PC-9 (cell line): ENCODE results near the gene PRKRIP1. TPM values are rescaled to one million over a fixed set of nuclear protein-coding genes. Genes with fewer than 3 reads are reported as not detected.

Source experiments
- BruUV-seq: library from RNA; stranded (reverse); fragments of 400-500 nt; replicated peaks from 2 replicates; lab custom pipeline; 2021; lab: Mats Ljungman, UMichigan
- CTCF ChIA-PET: fragments of 300-600 bp; sonication (Branson Sonifier 250); formaldehyde crosslinking; loops from one replicate; lab custom pipeline; 2022; ENCODE audit warnings: antibody characterized with exemption; lab: Charles Lee
- POLR2A ChIA-PET: fragments of 300-600 bp; sonication (Branson Sonifier 250); formaldehyde crosslinking; loops from one replicate; lab custom pipeline; 2022; ENCODE audit warnings: antibody characterized with exemption; ENCODE audit not compliant: unreplicated experiment; lab: Charles Lee
- DNase-seq, 2 experiments: peaks; one replicate each; pipeline versions ENCODE4 v3.0.0 to v3.0.0-alpha.2; 2015 to 2022; ENCODE audit warnings: mixed read lengths in 1 of 2
- H2AFZ ChIP-seq: fragments of 200-600 bp; sonication (generic); 2 replicates; pipeline ENCODE4 v1.8.1; 2017; ENCODE audit warnings: antibody characterized with exemption
- H3F3A ChIP-seq: fragments of 200-600 bp; sonication (generic); 2 replicates; pipeline ENCODE4 v1.8.1; 2017; ENCODE audit warnings: antibody characterized with exemption, mild to moderate bottlenecking, low read depth; ENCODE audit not compliant: insufficient read depth
- H3K27ac ChIP-seq: fragments of 200-600 bp; sonication (generic); 2 replicates; pipeline ENCODE4 v1.6.1; 2016; ENCODE audit warnings: mixed run types
- H3K27me3 ChIP-seq: fragments of 200-600 bp; sonication (generic); 2 replicates; pipeline ENCODE4 v1.6.1; 2016; ENCODE audit warnings: low read depth, mixed run types; ENCODE audit not compliant: insufficient read depth
- H3K36me3 ChIP-seq: fragments of 200-600 bp; sonication (generic); 2 replicates; pipeline ENCODE4 v1.6.1; 2016; ENCODE audit warnings: low read depth, mixed run types
- H3K4me1 ChIP-seq: fragments of 200-600 bp; sonication (generic); replicated peaks from 2 replicates; pipeline ENCODE4 v1.6.1; 2016; ENCODE audit warnings: mixed run types; ENCODE audit not compliant: insufficient read depth
- H3K4me2 ChIP-seq: fragments of 200-600 bp; sonication (generic); 2 replicates; pipeline ENCODE4 v1.6.1; 2017; ENCODE audit warnings: mixed run types
- H3K4me3 ChIP-seq: fragments of 200-600 bp; sonication (generic); 2 replicates; pipeline ENCODE4 v1.6.1; 2016; ENCODE audit warnings: mixed run types
- H3K79me2 ChIP-seq: fragments of 200-600 bp; sonication (generic); 2 replicates; pipeline ENCODE4 v1.6.1; 2017; ENCODE audit warnings: low read depth, mixed run types
- H3K9me2 ChIP-seq: fragments of 200-600 bp; sonication (generic); 2 replicates; pipeline ENCODE4 v1.8.1; 2017; ENCODE audit warnings: mild to moderate bottlenecking; ENCODE audit not compliant: insufficient read depth
- H3K9me3 ChIP-seq: fragments of 200-600 bp; sonication (generic); 2 replicates; pipeline ENCODE4 v1.8.1; 2016; ENCODE audit warnings: low read depth; ENCODE audit not compliant: insufficient read depth
- H4K20me1 ChIP-seq: fragments of 200-600 bp; sonication (generic); 2 replicates; pipeline ENCODE4 v1.8.1; 2017; ENCODE audit not compliant: insufficient read depth
- CTCF ChIP-seq: fragments of 200-600 bp; sonication (generic); conservative IDR thresholded peaks from 2 replicates; pipeline ENCODE4 v1.6.1; 2017; ENCODE audit warnings: mixed run types, antibody characterized with exemption, mild to moderate bottlenecking, moderate library complexity
- EZH2 ChIP-seq: fragments of 200-600 bp; sonication (generic); IDR thresholded peaks from 2 replicates; pipeline ENCODE4 v1.8.0; 2017; ENCODE audit warnings: antibody characterized with exemption, low read depth
- intact Hi-C: fragments of 100-400 bp; cut with micrococcal nuclease; formaldehyde crosslinking; loops from one replicate; pipeline ENCODE4 v1.10.0; 2022; ENCODE audit not compliant: unreplicated experiment
- total RNA-seq: library from RNA; stranded (reverse); gene quantifications from 2 replicates; pipeline ENCODE4 v1.2.3, GENCODE V29; 2021

The PRKRIP1 gene
- total RNA-seq, 1 experiment from 2014 or later = 34.6 TPM

- BruUV-seq = no TSS peak
These were observed 44.0 kb downstream of the PRKRIP1 start for GRCh38 chr7:102439963-102440795.

DNA sequence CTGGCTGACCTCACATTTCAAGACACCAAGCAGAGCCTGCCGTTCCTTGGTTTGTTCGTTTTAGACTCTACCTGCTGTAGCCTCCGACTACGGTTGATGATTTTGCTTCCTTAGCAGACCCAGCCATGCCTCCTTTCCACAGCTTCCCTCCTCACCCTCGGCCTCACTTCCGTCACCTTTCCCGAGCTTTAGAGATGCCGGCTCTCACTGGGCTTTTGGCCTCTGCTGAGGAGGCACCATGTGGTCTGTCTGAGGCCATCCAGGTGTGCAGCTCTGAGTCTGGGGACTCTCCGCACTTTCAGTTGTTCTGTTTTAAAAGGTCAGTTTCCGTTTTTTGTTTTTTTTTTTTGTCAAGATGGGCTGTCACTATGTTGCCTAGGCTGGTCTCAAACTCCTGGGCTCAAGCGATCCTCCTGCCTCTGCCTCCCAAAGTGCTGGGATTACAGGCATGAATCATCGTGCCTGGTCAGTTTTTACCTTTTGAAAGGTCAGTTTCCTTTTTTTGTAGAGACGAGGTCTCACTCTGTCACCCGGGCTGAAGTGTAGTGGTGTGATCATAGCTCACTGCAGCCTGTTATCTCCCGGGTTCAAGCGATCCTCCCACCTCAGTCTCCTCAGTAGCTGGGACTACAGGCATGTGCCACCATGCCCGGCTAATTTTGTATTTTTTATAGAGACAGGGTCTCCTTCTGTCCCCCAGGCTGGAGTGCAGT is 49.0 kb downstream of the PRKRIP1 start:
- BruUV-seq = no TSS peak
- H4K20me1 ChIP-seq = no peaks in the 10 kb centered on the region; the same call in 1 of the 2 replicates
- CTCF ChIA-PET = no interaction called here
- intact Hi-C loops = no loop called here
- H2AFZ ChIP-seq = no peak overlapping the region
- no peaks in the 10 kb centered on the region for H3K9me2 ChIP-seq
- no peak overlapping the region for H3K4me2 ChIP-seq
- no peaks in the 10 kb centered on the region for H3K9me3 ChIP-seq
- TF ChIP-seq CTCF (no peak), EZH2 (no peak)
- DNase-seq = no peak
- no peak overlapping the region for H3K27ac ChIP-seq
- peaks cover 9% of the 10 kb centered on the region; the same call in 1 of the 2 replicates for H3F3A ChIP-seq
- POLR2A ChIA-PET = no interaction called here
- no peak overlapping the region for H3K4me3 ChIP-seq
- H3K4me1 ChIP-seq = peaks cover 8% of the 10 kb centered on the region
- H3K27me3 ChIP-seq = no peaks in the 10 kb centered on the region
- no peaks in the 10 kb centered on the region for H3K79me2 ChIP-seq
- H3K36me3 ChIP-seq = no peaks in the 10 kb centered on the region

More at GRCh38 chr7:102439963-102440795, 44.0 kb downstream of the PRKRIP1 start:
- H3K9me3 ChIP-seq = no peaks in the 10 kb centered on the region
- intact Hi-C loops = loop anchor here (1.0 kb wide), 1 partner anchor 8 kb away; no protein-coding TSS in a partner anchor
- POLR2A ChIA-PET = interaction anchor here (0.7 kb wide), 1 partner anchor 45 kb away, joined by 4 read pairs; no protein-coding TSS in a partner anchor
- H3K4me2 ChIP-seq = peak overlapping the region; percentile 29
- no peaks in the 10 kb centered on the region for H3K36me3 ChIP-seq
- peak; percentile 86 to 93 for DNase-seq
- TF ChIP-seq CTCF (no peak), EZH2 (no peak)
- no peak overlapping the region for H3K4me3 ChIP-seq
- H3K9me2 ChIP-seq = no peaks in the 10 kb centered on the region
- H3K79me2 ChIP-seq = no peaks in the 10 kb centered on the region
- CTCF ChIA-PET = interaction anchor here (0.6 to 1.1 kb wide), 2 partner anchors 8 to 27 kb away, joined by 4 to 6 read pairs; no protein-coding TSS in a partner anchor
- no peaks in the 10 kb centered on the region; the same call in 1 of the 2 replicates for H4K20me1 ChIP-seq
- H2AFZ ChIP-seq = no peak overlapping the region
- no peaks in the 10 kb centered on the region for H3K27me3 ChIP-seq
- H3K4me1 ChIP-seq = peaks cover 16% of the 10 kb centered on the region
- H3F3A ChIP-seq = peaks cover 16% of the 10 kb centered on the region; the same call in 1 of the 2 replicates
- peak overlapping the region; percentile 55 for H3K27ac ChIP-seq

DNA sequence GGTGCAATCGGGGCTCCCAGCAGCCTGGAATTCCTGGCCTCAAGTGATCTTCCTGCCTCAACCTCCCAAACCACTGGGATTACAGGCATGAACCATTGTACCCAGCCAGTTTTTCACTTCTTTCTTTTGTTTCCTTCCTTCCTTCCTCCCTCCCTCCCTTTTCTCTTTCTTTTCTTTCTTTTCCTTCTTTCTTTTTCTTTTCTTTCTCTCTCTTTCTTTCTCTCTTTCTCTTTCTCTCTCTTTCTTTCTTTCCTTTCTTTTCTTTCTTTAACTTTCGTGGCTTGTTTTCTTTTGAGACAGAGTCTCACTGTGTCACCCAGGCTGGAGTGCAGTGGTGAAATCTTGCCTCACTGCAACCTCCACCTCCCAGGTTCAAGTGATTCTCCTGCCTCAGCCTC is 49.5 kb downstream of the PRKRIP1 start:
- Histone ChIP-seq H3K79me2 (no peaks in the 10 kb centered on the region), H3K27me3 (no peaks in the 10 kb centered on the region), H3K4me1 (peaks cover 3% of the 10 kb centered on the region), H3K4me2 (no peak overlapping the region), H4K20me1 (no peaks in the 10 kb centered on the region; the same call in 1 of the 2 replicates), H3F3A (peaks cover 3% of the 10 kb centered on the region; the same call in 1 of the 2 replicates), H3K9me2 (no peaks in the 10 kb centered on the region), H3K27ac (no peak overlapping the region), H3K9me3 (no peaks in the 10 kb centered on the region), H3K4me3 (no peak overlapping the region), H3K36me3 (no peaks in the 10 kb centered on the region), H2AFZ (no peak overlapping the region)
- DNase-seq = no peak
- intact Hi-C loops = no loop called here
- ChIA-PET CTCF (no interaction called here), POLR2A (no interaction called here)
- BruUV-seq = no TSS peak
- TF ChIP-seq CTCF (no peak), EZH2 (no peak)
